ENCODE measurements around the gene PHYKPL.
"Not testable (repeated sequence)": the region's sequence is repeated elsewhere in the genome, so short reads cannot be mapped to it uniquely, and the experiment has no call there.

Gene PHYKPL

GRCh38 chr5:178241231-178241663 is 8.6 kb upstream of the PHYKPL start:
- TF ChIP-seq CTCF (IDR thresholded peaks at IDR 0.05) = no peak
- peaks cover 0 to 19% (median 3%) of the 10 kb centered on the region in 4 donors for H3K4me1 ChIP-seq
- intact Hi-C loops (cut with DNase I; ENCODE audit: low total_unique reads) = no loop called here

GRCh38 chr5:178240766-178241165 is 8.2 kb upstream of the PHYKPL start:
- no peak for DNase-seq
- Histone ChIP-seq H3K4me3 (no peak overlapping the region), H3K4me1 (peaks cover 0 to 21% (median 3%) of the 10 kb centered on the region in 4 donors), H3K9me3 (no peaks in the 10 kb centered on the region), H3K36me3 (no peaks in the 10 kb centered on the region), H3K27me3 (no peaks in the 10 kb centered on the region), H3K27ac (no peak overlapping the region)
- no peak for TF ChIP-seq CTCF (IDR thresholded peaks at IDR 0.05)
- intact Hi-C loops (cut with DNase I; ENCODE audit: low total_unique reads) = no loop called here

More at GRCh38 chr5:178241231-178241663, 8.6 kb upstream of the PHYKPL start:
- no peak overlapping the region for H3K4me3 ChIP-seq
- DNase-seq = no peak
- peaks cover 0 to 4% of the 10 kb centered on the region in 2 donors for H3K27me3 ChIP-seq
- H3K27ac ChIP-seq = no peak overlapping the region
- no peaks in the 10 kb centered on the region for H3K9me3 ChIP-seq
- no peaks in the 10 kb centered on the region for H3K36me3 ChIP-seq

GRCh38 chr5:178240341-178240741 is 7.7 kb upstream of the PHYKPL start:
- H3K27me3 ChIP-seq = no peaks in the 10 kb centered on the region
- no peak for DNase-seq
- H3K9me3 ChIP-seq = no peaks in the 10 kb centered on the region
- TF ChIP-seq CTCF (IDR thresholded peaks at IDR 0.05) = no peak
- H3K4me3 ChIP-seq = no peak overlapping the region
- intact Hi-C loops (cut with DNase I; ENCODE audit: low total_unique reads) = no loop called here
- H3K4me1 ChIP-seq = peaks cover 0 to 21% (median 3%) of the 10 kb centered on the region in 4 donors
- no peak overlapping the region for H3K27ac ChIP-seq
- H3K36me3 ChIP-seq = no peaks in the 10 kb centered on the region

GRCh38 chr5:178239626-178240301 is 7.2 kb upstream of the PHYKPL start:
- H3K4me1 ChIP-seq = peaks cover 0 to 21% (median 3%) of the 10 kb centered on the region in 4 donors
- H3K27me3 ChIP-seq; intact Hi-C loops (cut with DNase I; ENCODE audit: low total_unique reads); H3K27ac ChIP-seq; H3K36me3 ChIP-seq; H3K9me3 ChIP-seq; DNase-seq; H3K4me3 ChIP-seq: not testable (repeated sequence)

- DNase-seq = no peak
- Histone ChIP-seq H3K9me3 (no peaks in the 10 kb centered on the region), H3K4me1 (peaks cover 0 to 21% (median 3%) of the 10 kb centered on the region in 4 donors), H3K36me3 (no peaks in the 10 kb centered on the region), H3K27ac (no peak overlapping the region), H3K4me3 (no peak overlapping the region), H3K27me3 (no peaks in the 10 kb centered on the region)
- no peak for TF ChIP-seq CTCF (IDR thresholded peaks at IDR 0.05)
- intact Hi-C loops (cut with DNase I; ENCODE audit: low total_unique reads) = no loop called here
These were observed 6.3 kb upstream of the PHYKPL start for GRCh38 chr5:178238711-178239592.

GRCh38 chr5:178238313-178238635 is 5.7 kb upstream of the PHYKPL start:
- H3K36me3 ChIP-seq = no peaks in the 10 kb centered on the region
- H3K4me1 ChIP-seq = peaks cover 0 to 22% (median 3%) of the 10 kb centered on the region in 4 donors
- TF ChIP-seq CTCF (IDR thresholded peaks at IDR 0.05) = no peak
- no peak overlapping the region for H3K4me3 ChIP-seq
- intact Hi-C loops (cut with DNase I; ENCODE audit: low total_unique reads) = no loop called here
- H3K27ac ChIP-seq = peak overlapping the region in 1 of 2 donors; percentile 3
- no peak for DNase-seq
- no peaks in the 10 kb centered on the region for H3K27me3 ChIP-seq
- no peaks in the 10 kb centered on the region for H3K9me3 ChIP-seq

Data from tibial artery (tissue), 4 donors.